ENCODE data around the gene RIN3. TPM values are rescaled to one million over a fixed set of nuclear protein-coding genes. Genes with fewer than 3 reads are reported as not detected.

Gene RIN3
- total RNA-seq, 1 experiment from 2014 or later, result 1.5 TPM

GRCh38 chr14:92607702-92608429 lies 94.3 kb downstream of the RIN3 start:
- H3K14ac ChIP-seq (ENCODE audit: insufficient read depth, low read length), result no peak overlapping the region
- no peak overlapping the region for H2BK20ac ChIP-seq (ENCODE audit: low read depth, low read length, poor library complexity, severe bottlenecking)
- no peaks in the 10 kb centered on the region for H3K79me1 ChIP-seq (ENCODE audit: insufficient read depth, low read depth, low read length, poor library complexity, severe bottlenecking)
- Mint-ChIP-seq H3K27ac (no peak overlapping the region), H3K36me3 (ENCODE audit: insufficient read depth in 1 of 3, low read depth in 3 of 3) (no peaks in the 10 kb centered on the region; a peak in 1 of 7 replicates), H3K4me1 (peaks cover under 1 to 8% of the 10 kb centered on the region in 2 experiments; a peak in 3 of 4 replicates), H3K4me3 (no peak overlapping the region), H3K27me3 (ENCODE audit: low read depth) (peaks cover 2% of the 10 kb centered on the region), H3K9me3 (peaks cover 2 to 6% of the 10 kb centered on the region in 2 experiments; a peak in 3 of 5 replicates)
- H2BK120ac ChIP-seq (ENCODE audit: low read depth, low read length, poor library complexity, severe bottlenecking), result no peak overlapping the region
- no peak overlapping the region for H4K91ac ChIP-seq (ENCODE audit: insufficient read length, low read depth, low read length)
- no CpG with 5 or more reads among the region's 5 CpGs for WGBS (ENCODE audit: extremely low coverage, insufficient read length, low lambda C conversion rate)
- TF ChIP-seq CTCF (conservative IDR thresholded peaks at IDR 0.05), result no peak
- H3K23me2 ChIP-seq (ENCODE audit: insufficient read length, low read depth, low read length, poor library complexity, severe bottlenecking), result no peaks in the 10 kb centered on the region
- no peak overlapping the region for H3K9ac ChIP-seq (ENCODE audit: extremely low read depth, insufficient read length, low read length)
- no peak for DNase-seq
- H4K8ac ChIP-seq (replicated peaks; ENCODE audit: insufficient read length, low read depth, low read length), result no peak overlapping the region
- no peak overlapping the region for H3K56ac ChIP-seq (ENCODE audit: insufficient read length, low read depth, low read length)
- H2BK15ac ChIP-seq (ENCODE audit: low read depth, low read length), result no peak overlapping the region
- H3K4me1 ChIP-seq (ENCODE audit: insufficient read depth, low read length), result no peaks in the 10 kb centered on the region
- no peak overlapping the region for H2BK12ac ChIP-seq (ENCODE audit: insufficient read length, low read depth, low read length)
- no peak overlapping the region for H3K4ac ChIP-seq (ENCODE audit: low read depth, low read length)
- H3T11ph ChIP-seq (ENCODE audit: low read length), result no peak overlapping the region
- H3K4me2 ChIP-seq (ENCODE audit: insufficient read depth, insufficient read length, low read length), result no peak overlapping the region
- no peaks in the 10 kb centered on the region for H3K27me3 ChIP-seq (ENCODE audit: insufficient read depth, low read length)
- no peaks in the 10 kb centered on the region for H4K20me1 ChIP-seq (ENCODE audit: control insufficient read depth, insufficient read depth, insufficient read length)
- H2AK5ac ChIP-seq (ENCODE audit: insufficient read length, low read length), result no peak overlapping the region
- H2BK5ac ChIP-seq (ENCODE audit: insufficient read length, low read length), result no peak overlapping the region
- no peak overlapping the region for H3K27ac ChIP-seq (ENCODE audit: insufficient read length, low read depth, low read length)
- no peak overlapping the region for H4K5ac ChIP-seq (ENCODE audit: insufficient read length, low read depth, low read length)
- H3K9me3 ChIP-seq (ENCODE audit: control insufficient read depth, low read depth, low read length), result no peaks in the 10 kb centered on the region
- H2AFZ ChIP-seq (ENCODE audit: low read length), result no peak overlapping the region
- H3K23ac ChIP-seq (ENCODE audit: insufficient read length, low read depth, low read length), result no peak overlapping the region
- no peak overlapping the region for H3K18ac ChIP-seq (ENCODE audit: insufficient read length, low read depth, low read length)
- no peaks in the 10 kb centered on the region for H3K79me2 ChIP-seq (ENCODE audit: insufficient read depth, low read length)
